HG03103 (cell line): ENCODE results near the gene NLRC3.

Experiments
- ATAC-seq: cut with Tn5 transposase; IDR thresholded peaks from one replicate; pipeline ENCODE4 v1.9.1; 2021; ENCODE audit warnings: low read depth; ENCODE audit not compliant: unreplicated experiment

NLRC3 gene

GRCh38 chr16:3581392-3581791 lies 4.2 kb upstream of the NLRC3 start:
- ATAC-seq = no peak

- no peak for ATAC-seq
These were observed 3.5 kb upstream of the NLRC3 start for GRCh38 chr16:3580686-3581085.

- ATAC-seq = no peak
These were observed 3.0 kb upstream of the NLRC3 start for GRCh38 chr16:3580251-3580651.

GRCh38 chr16:3579776-3580175 lies 2.6 kb upstream of the NLRC3 start:
- no peak for ATAC-seq

DNA sequence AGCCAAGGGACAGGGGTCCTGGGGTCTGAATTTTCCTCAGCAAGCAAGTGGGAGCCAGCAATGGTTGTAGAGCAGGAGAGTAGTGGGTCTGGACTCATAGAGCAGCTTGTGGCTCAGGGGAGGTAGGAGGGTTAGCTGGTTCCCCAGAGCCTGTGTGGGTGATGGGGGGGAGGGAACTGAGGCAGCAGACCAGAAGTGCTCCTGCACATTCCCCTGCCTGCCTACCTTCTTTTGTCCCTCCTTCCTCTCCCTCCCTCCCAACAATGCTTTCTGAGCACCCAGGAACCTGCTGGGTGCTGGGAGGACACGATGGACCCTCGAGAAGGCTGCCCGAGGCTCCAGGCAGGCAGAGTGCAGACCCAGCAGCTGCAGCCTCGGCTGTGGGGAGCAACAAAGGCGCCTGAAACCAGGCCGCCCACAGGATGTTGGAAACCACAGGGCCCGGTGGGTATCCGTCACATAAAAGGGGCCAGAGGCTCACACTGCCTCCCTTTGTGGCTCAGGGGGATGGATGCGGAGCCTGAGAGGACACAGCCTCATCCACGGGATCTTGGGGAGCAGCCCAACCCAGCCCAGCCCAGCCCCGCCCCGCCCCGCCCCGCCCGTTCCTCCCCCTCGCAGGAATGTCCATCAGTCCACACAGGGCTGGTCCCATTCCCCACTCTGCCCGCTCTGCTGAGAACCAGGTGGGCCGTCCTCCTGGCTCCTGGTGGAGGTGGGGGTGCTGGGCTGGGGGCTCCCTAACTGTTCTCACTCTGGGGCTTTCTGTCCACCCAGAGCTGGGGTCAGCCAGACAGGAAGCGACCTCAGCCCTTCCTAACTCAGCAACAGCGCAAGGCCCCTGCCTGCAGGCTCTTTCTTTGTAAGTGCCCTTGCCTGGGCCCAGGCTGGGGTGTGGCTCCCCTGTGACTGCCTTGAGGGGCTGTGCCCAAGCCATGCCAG lies 1.7 kb upstream of the NLRC3 start:
- ATAC-seq = peak; percentile 45

DNA sequence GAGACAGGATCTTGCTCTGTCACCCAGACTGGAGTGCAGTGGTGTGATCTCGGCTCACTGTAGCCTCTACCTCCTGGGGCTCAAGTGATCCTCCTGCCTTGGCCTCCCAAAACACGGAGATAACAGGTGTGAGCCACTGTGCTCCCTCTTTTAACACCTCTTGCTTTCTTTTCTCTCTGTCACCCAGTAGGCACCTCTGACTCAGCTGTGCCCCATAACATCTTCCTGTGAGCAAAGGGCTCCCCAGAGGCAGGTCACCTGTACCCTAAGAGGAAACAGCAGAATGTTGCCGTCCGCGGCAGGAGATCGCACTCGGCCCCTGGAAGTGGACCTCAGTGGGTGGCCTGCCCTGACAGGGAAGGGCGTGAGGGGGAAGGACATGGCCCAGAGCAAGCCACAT lies 918 bp upstream of the NLRC3 start:
- ATAC-seq = no peak

GRCh38 chr16:3576211-3576610 lies 992 bp downstream of the NLRC3 start:
- ATAC-seq = no peak

DNA sequence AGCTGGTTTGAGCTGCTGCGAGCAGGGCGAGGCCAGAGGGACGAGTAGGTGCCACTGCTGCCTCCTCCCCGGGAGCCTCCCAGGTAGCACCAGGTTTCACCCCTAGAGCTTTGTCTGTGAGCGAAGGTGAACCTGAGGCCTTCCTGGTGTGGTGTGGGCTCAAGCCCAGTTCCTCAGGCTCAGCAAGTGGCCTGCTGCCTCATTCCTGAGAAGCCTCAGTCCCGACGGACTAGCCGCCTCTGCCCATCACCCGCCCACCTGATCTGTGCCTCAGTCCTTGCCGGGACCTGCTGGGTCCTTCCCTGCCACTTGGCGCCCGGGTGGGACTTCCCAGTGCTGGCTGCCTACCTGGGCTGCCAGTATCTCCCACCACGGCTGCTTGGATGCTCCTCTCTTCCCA lies 1.7 kb downstream of the NLRC3 start:
- ATAC-seq = no peak

GRCh38 chr16:3574195-3574594 lies 3.0 kb downstream of the NLRC3 start:
- no peak for ATAC-seq

- ATAC-seq = no peak
These were observed 3.9 kb downstream of the NLRC3 start for GRCh38 chr16:3573146-3573815.

- no peak for ATAC-seq
These were observed 6.7 kb downstream of the NLRC3 start for GRCh38 chr16:3570420-3571062.

- no peak for ATAC-seq
These were observed 7.4 kb downstream of the NLRC3 start for GRCh38 chr16:3569851-3570250.

- ATAC-seq = no peak
These were observed 10.2 kb downstream of the NLRC3 start for GRCh38 chr16:3566990-3567389.

- no peak for ATAC-seq
These were observed 12.4 kb downstream of the NLRC3 start for GRCh38 chr16:3564889-3565141.

DNA sequence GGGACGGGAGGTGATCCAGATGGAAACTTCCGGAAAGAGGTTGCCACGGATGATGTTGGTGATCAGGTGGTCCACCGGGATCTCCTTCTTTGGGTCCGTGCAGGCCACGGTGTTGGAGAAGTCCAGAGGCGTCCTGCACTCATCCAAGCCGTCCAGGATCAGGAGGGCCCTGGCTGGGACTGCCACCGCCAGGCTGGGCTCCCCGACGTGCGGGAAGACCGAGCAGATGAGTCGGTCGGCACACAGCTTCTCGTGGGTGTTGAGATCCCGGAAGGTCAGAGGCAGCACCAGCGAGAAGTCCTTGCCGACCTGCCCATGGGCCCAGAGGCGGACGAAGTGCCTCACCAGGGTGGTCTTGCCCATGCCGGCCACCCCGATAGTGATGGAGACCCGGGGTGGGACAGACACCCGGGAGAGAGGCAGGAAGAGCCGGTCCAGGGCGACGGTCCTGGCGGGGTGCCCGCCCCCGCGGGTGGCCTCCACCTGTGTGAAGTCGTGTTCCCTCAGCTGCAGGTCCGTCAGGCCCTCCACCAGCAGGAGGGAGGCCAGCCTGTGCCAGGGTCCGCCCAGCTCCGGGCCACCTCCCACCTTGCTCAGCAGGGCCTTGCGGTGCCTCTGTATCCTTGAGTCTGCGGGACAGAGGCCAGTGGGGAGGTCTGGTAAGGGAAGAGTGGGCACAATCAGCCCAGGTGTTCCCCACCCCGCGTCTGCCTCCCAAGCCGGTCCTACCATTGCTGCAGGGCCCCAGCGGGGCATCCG lies 12.9 kb downstream of the NLRC3 start:
- no peak for ATAC-seq

DNA sequence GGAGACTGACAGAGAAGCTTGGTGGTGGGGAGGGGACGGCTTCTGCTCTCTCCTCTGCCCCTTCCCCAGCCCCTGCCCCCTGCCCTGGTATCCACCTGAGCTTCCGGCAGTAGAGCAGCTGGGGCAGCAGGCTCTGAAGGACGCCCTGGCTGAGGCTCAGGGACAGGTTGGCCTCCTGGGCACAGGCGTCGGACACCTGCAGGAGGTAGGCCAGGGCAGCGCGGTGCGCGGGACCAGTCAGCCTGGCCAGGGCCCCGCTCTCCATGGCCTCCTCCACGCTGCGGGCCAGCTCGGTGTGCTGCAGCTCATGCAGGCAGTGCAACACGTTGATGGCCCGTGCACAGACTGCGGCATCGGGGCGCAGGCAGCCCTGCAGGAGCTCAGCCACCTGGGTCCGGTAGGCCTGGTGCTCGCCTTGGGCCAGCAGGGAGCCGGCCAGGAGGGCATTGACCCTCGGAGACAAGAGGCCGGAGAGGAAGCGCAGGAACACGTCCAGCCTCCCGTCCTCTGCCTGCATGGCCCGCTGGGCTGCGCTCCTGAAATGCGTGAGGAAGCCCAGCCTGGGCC lies 14.2 kb downstream of the NLRC3 start:
- ATAC-seq = no peak

GRCh38 chr16:3561626-3562025 lies 15.6 kb downstream of the NLRC3 start:
- ATAC-seq = no peak

DNA sequence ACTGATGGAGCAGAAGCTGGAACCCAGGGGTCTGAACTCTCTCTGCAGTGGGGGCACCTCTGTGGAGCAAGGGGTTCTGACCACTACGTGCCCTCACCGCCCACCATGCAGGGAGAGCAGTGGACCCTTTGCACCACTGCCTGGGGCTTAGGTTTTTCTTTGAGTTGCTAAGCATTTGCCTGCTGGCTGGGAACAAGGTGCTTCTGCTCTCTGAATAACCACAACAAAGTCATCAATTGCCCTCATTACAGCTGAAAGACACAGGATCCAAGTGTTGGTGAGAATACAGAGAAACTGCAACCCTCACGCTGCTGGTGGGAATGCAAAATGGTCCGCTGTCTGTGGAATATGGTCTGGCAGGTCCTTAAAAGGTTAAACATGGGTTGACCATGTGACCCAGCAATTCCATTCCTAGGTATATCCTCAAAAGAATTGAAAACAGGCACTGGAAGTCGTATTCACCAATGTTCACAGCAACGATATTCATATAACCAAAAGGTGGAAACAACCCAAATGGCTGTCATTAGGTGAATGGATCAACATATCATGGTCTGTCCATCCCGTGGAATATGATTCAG lies 22.8 kb downstream of the NLRC3 start:
- no peak for ATAC-seq

DNA sequence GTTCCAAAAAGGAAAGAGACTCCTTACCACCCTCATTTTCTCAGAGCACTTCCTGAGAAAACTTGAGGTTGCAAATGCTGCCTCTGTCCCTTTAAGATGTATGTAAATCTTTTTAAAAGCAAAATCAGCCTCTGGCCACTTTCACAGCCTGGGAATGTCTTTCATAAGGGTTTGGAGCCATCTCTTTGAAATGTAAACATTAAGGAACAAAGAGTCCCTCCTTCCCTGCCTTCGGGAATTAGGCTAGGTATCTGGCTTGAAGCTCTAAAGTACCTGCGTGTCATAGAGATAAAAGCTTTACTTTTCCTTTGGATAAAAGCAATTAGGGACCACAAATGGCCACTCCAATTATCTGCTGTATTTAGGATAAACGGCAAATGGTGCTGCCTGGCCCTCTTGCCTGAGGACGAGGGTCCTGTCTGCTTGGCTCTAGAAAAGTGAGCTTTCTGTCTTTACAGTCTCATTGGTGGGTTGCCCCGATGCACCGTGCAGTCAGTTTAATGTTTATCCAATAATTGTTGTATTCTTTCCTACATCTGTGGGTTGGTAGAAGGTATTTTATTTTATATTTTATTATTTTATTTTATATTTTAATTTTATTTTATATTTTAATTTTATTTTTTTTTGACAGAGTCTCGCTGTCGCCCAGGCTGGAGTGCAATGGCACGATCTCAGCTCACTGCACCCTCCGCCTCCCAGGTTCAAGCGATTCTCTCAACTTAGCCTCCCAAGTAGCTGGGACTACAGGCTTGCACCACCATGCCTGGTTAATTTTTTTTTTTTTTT lies 23.9 kb downstream of the NLRC3 start:
- no peak for ATAC-seq
